PFSK-1 (cell line): ENCODE measurements around the gene RABGEF1.

ENCODE experiments used
- POLR2AphosphoS5 ChIP-seq: IDR thresholded peaks from 2 replicates; pipeline ENCODE4 v1.6.1; 2012; ENCODE audit warnings: low read depth, mild to moderate bottlenecking, control low read depth, low read length, moderate library complexity
- SIN3A ChIP-seq: IDR thresholded peaks from 2 replicates; pipeline ENCODE4 v1.6.1; 2012; ENCODE audit warnings: mild to moderate bottlenecking, low read length, moderate library complexity, borderline replicate concordance; ENCODE audit not compliant: insufficient read depth

DNA sequence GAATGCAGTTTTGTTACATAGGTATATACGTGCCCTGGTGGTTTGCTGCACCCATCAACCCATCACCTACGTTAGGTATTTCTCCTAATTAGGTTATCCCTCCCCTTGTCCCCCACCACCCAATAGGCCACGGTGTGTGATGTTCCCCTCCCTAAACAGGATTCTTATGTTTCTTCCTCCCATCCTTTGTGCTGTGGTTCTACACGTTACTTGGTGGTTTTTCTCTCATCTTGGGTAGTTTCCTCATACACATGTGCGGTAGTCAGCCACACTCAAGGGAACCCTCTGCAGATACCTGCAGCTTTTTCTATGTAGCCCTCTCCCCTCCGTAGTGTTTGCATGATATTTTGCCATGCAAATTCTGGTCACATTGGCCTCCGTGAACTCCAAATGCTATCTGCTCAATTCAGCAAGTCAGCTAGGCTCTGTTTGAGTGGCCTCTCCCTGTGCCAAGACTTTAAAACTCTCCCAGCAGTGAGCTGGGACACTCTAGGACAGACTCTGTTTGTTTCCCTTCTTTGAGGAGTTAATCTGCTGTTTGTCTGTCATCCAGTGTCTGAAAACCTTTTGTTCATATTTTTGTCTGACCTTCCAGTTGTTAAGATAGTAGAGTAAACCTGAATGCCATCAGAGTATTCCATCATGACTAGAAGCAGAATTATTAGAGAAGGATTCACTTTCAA lies 41.0 kb downstream of the RABGEF1 start:
- TF ChIP-seq POLR2AphosphoS5 (no peak), SIN3A (no peak)
